Epithelial cell of alveolus of lung (primary cell): ENCODE measurements around the gene CMTM2. TPM values are rescaled to one million over a fixed set of nuclear protein-coding genes. Genes with fewer than 3 reads are reported as not detected.

ENCODE experiments used
- total RNA-seq: library from RNA; depleted of rRNA; stranded (reverse); fragments of >200 nt; gene quantifications from 2 replicates; pipeline ENCODE4 v1.2.1, GENCODE V29; 2015

CMTM2 gene, protein sequence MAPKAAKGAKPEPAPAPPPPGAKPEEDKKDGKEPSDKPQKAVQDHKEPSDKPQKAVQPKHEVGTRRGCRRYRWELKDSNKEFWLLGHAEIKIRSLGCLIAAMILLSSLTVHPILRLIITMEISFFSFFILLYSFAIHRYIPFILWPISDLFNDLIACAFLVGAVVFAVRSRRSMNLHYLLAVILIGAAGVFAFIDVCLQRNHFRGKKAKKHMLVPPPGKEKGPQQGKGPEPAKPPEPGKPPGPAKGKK
- not detected in 2 replicates for total RNA-seq

DNA sequence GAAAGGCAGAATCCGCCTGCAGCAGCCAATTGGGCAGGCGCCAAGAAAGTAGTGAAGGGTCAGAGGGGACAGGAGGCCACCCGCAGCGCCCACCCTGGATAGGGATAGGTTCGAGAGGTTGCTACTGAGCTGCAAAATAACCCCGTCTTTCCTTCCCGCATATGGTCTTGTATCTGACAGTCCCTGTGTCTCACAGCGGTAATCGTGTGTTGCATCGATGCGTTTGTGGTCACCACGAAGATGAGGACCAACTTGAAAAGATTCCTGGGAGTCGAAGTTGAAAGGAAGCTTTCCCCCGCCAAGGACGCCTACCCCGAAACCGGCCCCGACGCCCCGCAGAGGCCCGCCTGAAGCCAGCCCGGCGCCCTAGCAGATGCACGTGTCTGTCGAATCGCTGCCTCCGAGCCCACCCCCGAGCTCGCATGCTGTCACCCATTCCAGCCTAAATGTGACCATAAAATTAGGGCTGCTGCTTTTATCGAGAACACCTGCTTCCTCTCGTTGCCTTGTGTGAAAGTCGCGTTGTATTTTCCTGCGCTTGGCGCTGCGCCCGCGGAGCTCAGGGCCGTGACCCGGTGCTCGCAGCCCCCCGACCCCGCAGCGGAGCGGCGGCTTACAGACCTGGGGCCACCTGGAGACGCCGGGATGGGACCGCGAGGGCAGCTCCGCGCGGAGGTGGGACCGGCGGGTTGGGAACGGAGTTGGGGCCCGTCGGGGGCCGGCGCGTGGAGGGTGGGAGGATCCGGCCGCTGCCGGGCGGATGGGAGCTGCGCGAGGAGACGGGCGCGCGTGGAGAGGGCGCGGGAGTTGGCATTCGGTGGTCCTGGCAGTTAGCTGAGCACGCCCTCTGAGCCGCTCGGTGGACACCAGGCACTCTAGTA, at the start of gene CMTM2:
Gene CMTM2, plus strand, starts transcription at position 813 of the 881 bp plus-strand sequence. CDS start 145 bp downstream, outside the sequence.

DNA sequence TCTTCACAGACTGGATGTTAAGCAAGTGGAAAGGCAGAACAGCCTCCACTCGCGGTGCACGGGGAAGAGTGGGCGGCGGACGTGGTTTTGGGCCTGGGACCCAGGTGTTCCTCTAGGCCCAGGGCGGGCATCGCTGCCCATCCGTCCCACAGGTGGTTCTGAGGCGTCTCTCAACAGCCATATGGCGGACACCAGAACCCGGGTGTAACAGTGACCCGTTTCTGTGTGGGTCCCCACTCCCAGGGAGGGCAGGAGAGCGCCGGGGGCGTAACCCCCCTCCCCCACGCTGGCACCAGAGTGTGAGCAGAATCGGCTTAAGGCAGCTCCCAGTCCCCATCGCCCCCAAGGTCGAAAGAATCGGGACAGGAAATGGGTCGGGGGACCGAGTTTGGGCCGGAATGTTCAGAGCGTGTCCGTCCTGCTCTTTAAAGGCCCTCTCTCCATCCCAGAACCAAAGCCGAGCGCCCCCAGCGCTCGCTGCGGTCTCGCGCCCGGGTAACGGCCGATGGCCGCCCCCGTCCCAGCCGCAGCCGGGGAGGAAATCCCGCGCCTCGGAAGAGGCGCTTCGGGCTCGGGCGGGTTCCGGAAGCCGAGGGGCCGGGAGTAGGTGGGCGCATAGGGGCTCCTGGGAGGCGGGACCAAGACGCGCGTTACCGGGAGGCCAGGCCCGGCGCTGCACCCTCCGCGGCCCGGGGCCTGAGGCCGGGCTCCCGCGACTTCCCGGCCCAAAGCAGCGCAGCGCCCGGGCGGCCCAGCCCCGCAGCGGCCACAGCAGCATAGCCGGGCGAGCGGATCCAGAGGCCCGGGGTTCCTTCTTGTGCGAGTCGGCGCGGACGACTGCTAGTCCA, 29.8 kb upstream of the CMTM2 start, which contains the start of gene TK2:
Gene TK2, minus strand, starts transcription at position 839 of the 848 bp plus-strand sequence. Its CDS starts 61 bp downstream, at position 778.

DNA sequence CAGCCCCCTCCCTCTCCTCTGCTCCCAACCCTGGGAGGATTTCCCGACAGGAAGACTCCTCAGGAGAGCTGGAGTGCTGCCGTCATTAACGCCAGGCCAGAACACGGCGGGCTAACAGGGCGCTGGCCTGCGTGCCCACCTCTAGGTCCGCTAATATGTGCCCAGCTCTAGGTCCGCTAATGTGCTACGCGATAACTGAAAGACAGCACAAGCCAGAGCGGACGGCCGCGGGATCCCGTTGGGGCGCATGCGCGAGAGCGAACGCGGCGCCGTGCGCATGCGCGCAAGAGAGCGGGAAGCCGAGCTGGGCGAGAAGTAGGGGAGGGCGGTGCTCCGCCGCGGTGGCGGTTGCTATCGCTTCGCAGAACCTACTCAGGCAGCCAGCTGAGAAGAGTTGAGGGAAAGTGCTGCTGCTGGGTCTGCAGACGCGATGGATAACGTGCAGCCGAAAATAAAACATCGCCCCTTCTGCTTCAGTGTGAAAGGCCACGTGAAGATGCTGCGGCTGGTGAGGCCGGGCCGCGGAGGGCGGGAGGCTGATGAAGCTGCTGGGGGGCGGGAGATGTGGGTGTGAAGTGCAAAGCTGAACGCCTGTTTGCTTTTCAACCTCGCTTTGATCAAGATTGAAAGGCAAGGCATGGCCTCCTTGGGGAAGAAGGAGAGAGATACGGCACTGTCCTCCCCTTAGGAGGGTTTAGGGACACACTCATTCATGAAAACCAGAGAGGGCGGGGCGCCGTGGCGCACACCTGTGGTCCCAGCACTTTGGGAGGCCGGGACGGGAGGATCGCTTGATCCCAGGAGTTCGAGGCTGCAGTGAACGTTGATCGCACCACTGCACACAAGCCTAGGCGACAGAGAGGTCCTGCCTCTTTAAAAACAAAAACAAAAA, 26.7 kb upstream of the CMTM2 start, which contains the start of gene CKLF:
Gene CKLF, plus strand, starts transcription at position 291 of the 892 bp plus-strand sequence. Its CDS starts 140 bp downstream, at position 431.

DNA sequence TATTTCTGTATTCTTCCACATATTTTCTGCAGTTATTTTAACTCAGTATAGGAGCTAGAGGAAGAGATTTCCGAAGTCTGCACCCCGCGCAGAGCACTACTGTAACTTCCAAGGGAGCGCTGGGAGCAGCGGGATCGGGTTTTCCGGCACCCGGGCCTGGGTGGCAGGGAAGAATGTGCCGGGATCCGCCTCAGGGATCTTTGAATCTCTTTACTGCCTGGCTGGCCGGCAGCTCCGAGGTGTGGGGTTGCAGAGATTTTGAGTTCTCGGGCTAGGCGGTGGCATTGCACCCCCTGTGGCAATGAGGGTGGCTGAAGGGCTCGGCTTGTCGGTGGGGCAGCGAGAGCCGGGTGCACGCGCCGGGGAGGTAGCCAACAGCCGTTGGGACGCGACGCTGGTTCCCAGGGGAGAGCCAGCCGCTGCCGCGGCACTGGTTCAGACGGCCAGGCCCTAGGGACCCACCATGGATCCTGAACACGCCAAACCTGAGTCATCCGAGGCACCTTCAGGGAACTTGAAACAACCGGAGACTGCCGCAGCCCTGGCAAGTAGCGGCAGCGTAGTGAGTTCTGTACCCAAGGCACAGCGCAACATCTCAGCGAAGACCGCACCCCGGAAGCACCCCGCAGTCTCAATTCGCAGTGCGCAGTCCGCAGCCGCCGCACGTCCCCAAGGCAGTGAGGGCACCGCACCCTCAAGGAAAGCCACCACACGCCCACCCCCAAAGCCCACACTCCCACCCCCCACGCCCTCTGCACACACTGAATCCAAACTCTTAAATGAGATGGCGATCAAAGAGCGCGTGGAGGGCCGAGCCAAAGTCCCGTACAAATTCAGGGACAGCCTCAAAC, 13.0 kb upstream of the CMTM2 start, which contains the start of gene CMTM1:
Gene CMTM1, plus strand, starts transcription at position 389 of the 851 bp plus-strand sequence. Its CDS starts 75 bp downstream, at position 464.

DNA sequence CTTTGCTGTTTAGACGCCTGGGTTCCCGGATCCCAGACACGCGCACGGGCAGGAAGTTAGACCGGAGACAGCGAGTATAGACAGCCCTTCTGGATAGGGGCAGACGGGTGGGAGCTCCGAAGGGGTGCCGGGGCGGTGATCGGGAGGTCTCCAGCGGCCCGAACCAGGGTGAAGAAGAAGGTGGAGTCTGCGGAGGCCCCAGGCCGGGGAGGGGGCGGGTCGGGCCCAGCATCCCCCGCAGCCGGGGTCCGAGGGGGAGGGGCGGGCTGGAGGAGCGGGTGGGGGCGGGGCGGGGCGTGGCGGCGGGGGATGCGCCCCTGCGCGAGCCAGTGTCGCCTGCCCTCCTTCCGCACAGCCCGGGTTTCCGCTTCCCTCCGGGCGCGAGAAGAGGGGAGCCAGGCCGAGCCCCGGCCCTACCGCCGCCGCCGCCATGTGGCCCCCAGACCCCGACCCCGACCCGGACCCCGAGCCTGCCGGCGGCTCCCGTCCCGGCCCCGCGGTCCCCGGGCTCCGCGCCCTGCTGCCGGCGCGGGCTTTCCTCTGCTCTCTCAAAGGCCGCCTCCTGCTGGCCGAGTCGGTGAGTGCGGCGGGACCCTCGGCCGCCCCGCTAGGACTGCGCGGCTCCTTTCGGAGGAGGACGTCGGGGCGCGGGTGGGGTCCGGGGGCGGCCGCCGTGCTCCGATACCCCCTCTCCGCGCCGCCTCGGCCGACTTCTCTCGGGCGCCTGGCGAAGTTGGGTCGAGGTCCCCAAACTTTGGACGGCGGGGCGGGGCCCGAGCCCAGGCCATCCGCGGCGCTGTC, 25.3 kb downstream of the CMTM2 start, which contains the start of gene CMTM3:
Gene CMTM3, plus strand, starts transcription at position 329 of the 801 bp plus-strand sequence. Its CDS starts 102 bp downstream, at position 431.

Other genes starting within 250 kb of the CMTM2 start
- 3.0 and 3.6 TPM in 2 replicates for gene CDH5, start 212.8 kb upstream of the CMTM2 start, total RNA-seq
- 2.6 TPM in 1 of 2 replicates, not detected in the other for gene BEAN1, start 152.2 kb upstream of the CMTM2 start, total RNA-seq
- 22.5 and 25.3 TPM in 2 replicates for gene TK2, start 29.3 kb upstream of the CMTM2 start, total RNA-seq
- 34.7 and 63.6 TPM in 2 replicates for gene CKLF, start 26.9 kb upstream of the CMTM2 start, total RNA-seq
- 1.1 and 3.4 TPM in 2 replicates for gene CMTM1, start 13.0 kb upstream of the CMTM2 start, total RNA-seq
- gene CMTM3, start 25.2 kb downstream of the CMTM2 start, total RNA-seq, result 60.4 and 80.2 TPM in 2 replicates
- gene CMTM4, start 117.3 kb downstream of the CMTM2 start, total RNA-seq, result 15.0 and 19.4 TPM in 2 replicates
- 50.6 and 75.2 TPM in 2 replicates for gene DYNC1LI2, start 172.1 kb downstream of the CMTM2 start, total RNA-seq
- gene TERB1, start 222.1 kb downstream of the CMTM2 start, total RNA-seq, result not detected in 2 replicates